ENCODE results near the gene FNBP1L.

GRCh38 chr1:93574991-93575390, 127.1 kb downstream of the FNBP1L start:
- TF ChIP-seq POLR2A (IDR thresholded peaks at IDR 0.05) (no peak), CTCF (IDR thresholded peaks at IDR 0.05) (no peak), POLR2AphosphoS5 (IDR thresholded peaks at IDR 0.05) (no peak), EP300 (IDR thresholded peaks at IDR 0.05) (no peak)
